Hematopoietic multipotent progenitor cell treated with erythropoietin and hydrocortisone succinate and interleukin-3 and kit ligand, for 8 days (in vitro differentiated cells): ENCODE data around the gene DGKB.

ENCODE experiments used
- DNase-seq: peaks from one replicate; pipeline ENCODE4 v3.0.0-alpha.2; 2015

Gene DGKB

GRCh38 chr7:14673202-14673601, 229.3 kb downstream of the DGKB start:
- DNase-seq = no peak

DNA sequence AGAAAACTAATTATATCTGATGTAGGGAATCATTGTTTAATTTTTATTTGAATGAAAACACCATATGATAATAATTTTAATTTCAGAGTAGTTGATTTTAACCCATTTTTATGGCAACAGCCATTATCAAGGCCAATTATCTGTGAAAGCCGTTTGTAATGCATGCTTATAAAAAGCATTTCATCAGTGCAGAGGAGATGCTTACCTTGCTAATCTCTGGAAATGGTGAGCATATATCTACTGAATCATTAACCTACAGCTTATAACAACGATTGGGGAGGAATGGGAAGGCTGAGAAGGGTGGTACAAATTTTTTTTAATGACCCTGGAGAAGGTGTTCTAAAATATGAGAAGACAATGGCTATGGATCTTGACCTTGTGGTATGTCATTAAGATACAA, 235.6 kb downstream of the DGKB start:
- no peak for DNase-seq

DNA sequence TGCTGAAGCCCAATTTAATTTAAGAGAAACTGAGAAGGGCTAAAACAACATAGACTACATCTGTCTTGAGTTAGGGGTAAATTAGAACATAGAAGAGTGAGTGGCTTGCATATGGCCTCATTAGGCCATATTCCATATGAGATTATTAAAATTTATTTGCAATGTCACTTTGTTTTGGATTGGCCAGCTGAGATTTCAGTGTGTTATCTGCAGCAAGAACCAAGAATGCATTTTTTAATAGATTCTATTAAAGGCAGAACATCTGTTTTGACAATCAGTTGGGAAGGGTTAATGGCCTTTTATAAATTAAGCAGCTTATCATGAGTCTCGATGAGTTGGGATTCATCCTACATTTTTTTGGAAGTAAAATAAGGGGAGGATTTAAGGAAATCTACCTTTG, 236.2 kb downstream of the DGKB start:
- no peak for DNase-seq

DNA sequence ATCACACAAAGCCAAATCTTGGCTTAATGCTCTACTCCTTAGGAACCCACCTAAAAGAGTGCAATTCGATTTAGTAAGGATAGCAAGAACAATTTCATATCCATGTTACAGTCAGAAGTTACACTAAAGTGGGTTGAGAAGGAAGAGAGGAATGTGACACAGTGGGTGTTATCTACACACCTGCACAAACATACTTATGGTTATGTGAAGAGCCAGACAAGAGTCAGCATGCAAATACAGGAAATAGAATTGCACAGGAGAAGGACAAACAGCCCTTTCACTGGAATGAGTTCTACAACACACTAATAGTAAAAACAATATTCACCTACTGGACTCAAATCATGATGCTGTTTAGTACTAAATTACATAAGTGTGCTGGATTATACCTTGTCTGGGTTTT, 262.8 kb downstream of the DGKB start:
- DNase-seq = no peak

DNA sequence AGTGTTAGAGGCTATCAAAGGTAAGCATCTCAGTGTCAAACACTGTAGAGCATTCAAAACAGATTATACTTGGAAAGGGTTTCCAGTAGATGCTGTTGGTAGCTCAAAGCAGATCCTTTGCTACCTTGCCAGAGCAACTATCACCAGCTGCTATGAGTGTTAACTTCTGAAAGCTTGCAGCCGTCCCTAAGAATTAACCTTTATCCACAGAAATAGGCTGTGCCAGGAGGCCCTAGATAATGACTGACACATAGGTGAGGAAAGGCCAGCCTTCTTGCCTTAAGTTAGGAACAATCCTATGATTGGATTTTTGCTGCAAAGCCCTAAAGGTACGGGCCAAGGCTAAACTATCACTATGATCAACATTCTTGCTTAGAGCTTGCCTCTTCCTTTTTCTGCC, 263.2 kb downstream of the DGKB start:
- DNase-seq = no peak

DNA sequence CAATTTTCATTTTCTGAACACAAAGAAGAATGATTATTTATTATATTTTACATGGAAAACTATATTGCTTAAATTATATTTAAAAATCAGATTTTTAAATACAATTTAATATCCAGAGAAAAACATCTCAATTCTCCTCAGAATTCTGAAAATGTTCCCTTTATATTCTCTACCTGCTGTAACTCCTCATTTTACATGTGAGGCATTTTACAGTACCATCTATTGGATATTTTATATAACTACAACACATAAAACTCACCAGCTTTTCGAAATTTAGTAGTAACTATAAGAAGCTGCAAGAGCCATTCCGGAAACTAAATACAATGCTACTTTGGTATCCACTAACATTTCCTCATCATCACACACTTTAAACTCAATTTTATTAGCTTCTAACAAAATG, 264.6 kb downstream of the DGKB start:
- DNase-seq = no peak

DNA sequence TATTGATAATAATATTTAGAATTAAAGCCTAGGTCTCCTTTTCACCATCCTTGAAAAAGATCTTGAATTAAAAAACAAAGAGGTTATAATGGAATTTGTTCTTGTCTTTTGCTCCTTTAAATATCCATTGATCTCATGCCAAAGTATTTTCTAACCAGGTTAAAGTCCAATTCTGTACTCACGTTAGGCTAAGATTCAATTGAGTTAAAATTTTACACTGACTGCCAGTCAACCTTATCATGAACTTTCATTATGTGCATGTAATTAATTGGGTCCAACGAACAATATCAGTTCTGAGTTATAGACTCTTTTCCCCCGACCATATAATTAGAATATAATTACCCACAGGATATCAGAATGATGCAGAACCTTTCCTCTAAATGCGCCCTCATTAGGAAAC, 266.6 kb downstream of the DGKB start:
- DNase-seq = no peak

DNA sequence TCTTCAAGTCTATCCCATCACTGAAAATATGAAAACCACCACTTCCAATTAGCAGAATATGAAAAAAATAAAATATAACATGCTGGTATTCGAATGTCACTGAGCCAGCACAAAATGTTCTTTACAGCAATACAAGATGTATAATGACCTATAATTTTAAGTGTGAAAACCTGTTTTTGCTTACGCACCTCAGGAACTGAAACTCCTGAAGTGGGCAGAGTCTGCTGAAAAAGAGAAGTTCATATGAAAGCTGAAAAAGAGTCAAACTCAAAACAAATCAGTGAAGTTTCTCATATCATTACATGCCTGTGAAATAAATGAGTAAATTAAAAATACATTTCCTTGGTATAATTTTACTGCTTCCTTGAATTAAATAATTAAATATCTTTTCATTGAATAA, 272.5 kb downstream of the DGKB start:
- no peak for DNase-seq

DNA sequence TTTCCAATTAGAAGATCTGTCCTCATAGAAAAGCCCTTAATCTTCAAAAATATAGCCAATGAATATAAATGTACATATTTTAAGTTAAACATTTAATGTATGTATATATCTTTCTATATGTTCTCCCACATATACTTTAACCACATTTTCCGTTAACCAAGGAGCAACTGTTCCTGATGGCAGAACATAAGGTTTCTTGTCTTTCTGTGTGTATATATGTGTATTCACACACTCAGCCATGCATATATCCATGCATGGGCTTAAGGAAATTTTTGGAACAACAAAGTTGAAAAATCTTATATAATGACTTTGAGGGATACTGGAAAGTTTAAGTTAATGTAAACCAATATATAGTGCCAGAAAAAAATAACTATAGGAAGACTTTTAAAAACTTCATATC, 274.0 kb downstream of the DGKB start:
- no peak for DNase-seq

- no peak for DNase-seq
Observed at GRCh38 chr7:14626076-14626475, 276.5 kb downstream of the DGKB start.

GRCh38 chr7:14622559-14622958, 280.0 kb downstream of the DGKB start:
- DNase-seq = no peak

DNA sequence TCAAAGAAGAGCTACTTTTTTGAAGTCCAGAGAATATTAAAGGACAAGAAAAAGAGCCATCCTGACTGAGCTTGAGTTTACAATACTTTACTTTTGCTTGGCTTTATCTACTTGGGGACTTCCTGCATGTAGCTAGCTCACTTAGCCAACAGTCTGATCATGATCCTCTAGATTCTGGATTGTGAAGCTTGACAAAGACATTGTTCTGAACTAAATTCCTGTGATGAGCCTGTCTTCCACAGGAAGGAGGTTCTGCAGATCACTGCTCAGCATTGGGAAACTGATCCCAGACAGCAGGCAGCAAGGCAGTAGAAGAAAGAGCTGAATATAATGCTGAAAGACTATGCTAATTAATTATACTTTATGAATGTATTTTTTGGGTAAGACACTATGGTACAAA, 296.4 kb downstream of the DGKB start:
- no peak for DNase-seq

DNA sequence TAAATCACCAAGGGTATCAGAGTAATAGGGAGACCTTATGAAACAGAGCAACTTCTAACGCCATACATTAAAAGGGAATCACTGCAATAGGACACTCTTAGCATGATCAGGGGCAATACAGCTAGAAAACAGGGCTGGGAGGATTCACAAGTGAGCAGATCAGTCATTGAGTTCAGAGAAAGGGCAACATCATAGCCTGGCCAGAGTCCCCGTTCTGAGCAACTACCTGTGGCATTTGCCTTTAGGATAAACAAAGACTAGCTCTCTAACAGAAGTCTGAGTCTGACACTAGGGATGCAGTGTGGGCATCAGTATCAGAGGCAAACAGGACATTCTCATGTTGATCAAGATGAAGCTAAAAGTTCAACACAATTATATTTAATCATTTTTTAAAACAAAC, 297.9 kb downstream of the DGKB start:
- DNase-seq = no peak

DNA sequence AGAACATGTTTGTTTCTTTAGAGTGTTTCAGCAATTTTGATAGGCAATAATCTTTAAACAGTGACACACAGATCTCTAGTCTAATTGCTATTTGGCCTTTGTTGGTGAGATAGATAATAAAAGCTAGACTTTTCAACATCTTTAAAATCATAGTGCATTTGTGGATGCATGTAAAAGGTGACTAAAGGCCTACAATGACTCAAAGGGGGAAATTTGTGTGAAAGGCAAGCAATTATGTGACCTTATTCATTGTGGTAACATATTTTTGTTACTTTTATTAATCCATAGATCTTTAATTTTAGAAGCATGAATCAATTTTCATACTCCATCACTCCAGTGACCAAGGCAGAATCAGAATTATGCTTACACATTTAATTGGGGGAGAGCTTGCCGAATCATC, 299.7 kb downstream of the DGKB start:
- DNase-seq = no peak

- DNase-seq = no peak
Observed at GRCh38 chr7:14600766-14601367, 301.7 kb downstream of the DGKB start.

DNA sequence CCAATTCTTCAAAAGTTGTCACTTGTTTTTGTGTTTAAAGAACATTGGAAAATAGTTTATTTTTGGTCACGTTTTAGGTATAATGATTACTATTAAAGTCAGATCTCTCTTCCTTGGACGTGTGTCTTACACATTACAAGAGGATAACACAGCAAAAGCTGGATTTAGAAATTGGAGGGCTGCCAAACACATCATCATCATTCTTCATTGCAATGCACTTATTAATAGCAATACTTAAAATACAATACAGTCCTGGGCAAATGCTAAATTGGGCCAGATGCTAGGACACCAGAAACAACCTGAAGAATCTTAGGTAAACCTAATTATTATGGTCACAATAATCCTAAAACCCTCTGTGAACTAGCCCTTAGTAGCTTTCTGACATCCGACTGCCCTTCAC, 303.6 kb downstream of the DGKB start:
- no peak for DNase-seq

DNA sequence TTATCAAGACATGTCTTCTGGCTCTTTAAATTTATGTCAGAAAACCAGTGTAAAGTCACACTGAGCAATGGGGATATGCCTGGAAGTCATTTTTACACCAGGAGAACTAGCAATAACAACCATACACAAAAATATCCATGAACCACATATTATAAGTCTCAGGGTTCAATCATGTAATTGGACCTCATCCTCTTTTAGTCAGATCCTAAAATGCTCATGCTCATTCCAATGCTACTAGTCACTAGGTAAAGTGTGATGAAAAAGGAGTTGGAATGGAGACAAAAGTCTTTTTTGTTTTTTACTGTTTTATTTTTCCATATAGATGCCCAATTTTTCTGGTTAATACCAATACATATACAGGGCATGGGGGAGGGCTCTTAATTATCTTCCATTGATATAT, 306.1 kb downstream of the DGKB start:
- DNase-seq = no peak

DNA sequence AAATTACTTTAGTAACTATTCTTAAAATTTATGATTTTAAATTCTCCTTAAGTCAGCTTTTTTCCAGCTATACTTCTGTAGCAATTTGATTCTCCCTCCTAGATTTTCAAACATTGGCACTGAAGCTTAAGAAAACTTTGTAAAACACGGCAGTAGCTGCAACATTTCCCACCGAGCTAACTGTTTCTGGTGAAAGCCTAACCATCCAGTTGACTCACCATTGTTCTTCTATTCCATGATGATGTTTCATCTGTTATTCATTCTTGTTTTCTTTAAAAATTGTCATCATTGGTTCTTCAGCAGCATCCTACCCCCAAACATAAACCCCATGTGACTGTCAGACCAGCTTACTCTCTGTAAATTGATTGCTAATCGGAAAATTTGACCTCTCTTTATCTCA, 312.3 kb downstream of the DGKB start:
- DNase-seq = no peak

DNA sequence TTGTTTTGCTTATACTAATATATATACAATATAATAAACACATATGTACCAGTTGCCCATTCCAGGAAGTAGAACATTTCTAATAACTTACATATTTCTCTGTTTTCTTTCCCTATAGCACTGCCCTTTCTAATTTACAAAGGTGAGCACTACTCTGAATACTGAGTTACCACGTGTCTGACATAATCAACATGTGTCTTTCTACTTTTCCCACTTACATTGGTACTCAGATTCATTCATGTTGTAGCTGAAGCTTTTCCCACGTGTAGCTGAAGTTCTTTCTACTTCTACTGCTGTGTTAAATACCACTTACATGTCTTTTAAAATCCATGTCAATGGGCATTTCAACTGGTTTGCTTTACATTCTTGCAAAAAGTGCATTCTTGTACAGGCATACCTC, 317.3 kb downstream of the DGKB start:
- DNase-seq = no peak

DNA sequence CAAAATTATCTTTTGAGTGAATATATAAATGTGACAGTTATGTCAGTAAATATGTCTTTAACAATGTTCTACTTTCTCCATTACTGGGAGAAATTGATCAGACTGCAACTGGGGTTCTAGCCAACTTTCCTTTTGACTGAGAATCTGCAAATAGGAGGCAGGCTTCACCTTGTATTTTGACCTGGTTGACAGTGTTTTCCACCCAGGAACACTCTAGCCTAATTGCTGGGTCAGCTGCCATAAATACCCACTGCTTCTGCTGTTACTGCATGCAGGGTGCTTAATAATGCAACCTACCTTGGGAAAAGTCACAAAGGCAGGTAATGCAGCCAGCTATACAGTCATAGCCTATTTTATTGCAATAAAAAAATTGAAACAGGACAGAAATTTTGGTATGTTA, 319.0 kb downstream of the DGKB start:
- DNase-seq = no peak

DNA sequence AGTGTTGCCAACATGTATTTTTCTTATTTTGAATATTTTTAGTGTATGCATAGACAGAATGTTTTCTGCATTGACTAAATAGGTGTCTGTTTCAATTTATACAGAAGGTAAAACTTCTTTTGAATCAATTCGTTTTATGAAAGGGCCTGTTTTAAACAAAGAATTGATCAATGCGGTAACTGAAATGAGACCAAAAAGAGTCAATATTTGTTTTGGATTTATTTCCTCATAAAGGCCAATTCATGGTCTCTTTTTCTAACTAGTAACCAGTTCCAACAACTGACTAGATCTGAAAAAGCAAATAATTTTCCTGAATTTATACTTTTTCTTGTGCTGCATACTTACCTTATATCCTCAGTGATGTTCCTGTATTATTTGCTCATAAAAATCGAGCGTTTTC, 320.5 kb downstream of the DGKB start:
- no peak for DNase-seq

DNA sequence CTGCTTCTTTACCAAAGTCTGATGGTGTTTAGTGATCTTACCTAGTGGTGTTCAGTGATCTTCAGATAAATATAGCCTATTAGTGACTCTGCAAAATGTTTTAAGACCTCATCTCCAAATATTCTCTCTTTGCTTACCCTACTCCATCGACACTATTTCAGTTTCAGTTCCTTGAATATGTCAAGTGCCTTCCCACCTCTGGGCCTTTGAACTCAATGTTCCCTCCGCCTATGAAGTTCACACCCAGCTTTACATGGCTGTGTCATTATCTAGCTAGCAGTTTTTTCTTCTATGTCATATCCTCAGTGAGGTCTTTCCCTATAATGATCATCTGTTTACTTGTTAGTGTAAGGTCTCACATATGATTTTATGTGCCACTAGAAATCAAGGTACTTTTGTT, 322.6 kb downstream of the DGKB start:
- no peak for DNase-seq

- DNase-seq = no peak
Observed at GRCh38 chr7:14576578-14576977, 326.0 kb downstream of the DGKB start.

- DNase-seq = no peak
Observed at GRCh38 chr7:14570750-14571607, 331.6 kb downstream of the DGKB start.

- no peak for DNase-seq
Observed at GRCh38 chr7:14552060-14552459, 350.5 kb downstream of the DGKB start.
